ENCODE data around the gene PCDHGA2.

- TF ChIP-seq CTCF (IDR thresholded peaks at IDR 0.05; ENCODE audit: insufficient read depth, low read length, poor library complexity, severe bottlenecking) (no peak), EZH2phosphoT487 (conservative IDR thresholded peaks at IDR 0.05; ENCODE audit: low read length) (no peak)
Measured at GRCh38 chr5:141373673-141374317, 35.2 kb downstream of the PCDHGA2 start, which contains the start of gene PCDHGA6.
